H1 (cell line): Measurements from ENCODE around the gene CTDNEP1. TPM values are rescaled to one million over a fixed set of nuclear protein-coding genes. Genes with fewer than 3 reads are reported as not detected.

Experiments
- HDAC6 ChIP-seq: IDR thresholded peaks from one replicate; pipeline ENCODE4 v1.7.1; 2012; ENCODE audit warnings: low read depth, mild to moderate bottlenecking, inconsistent platforms, low read length, moderate library complexity
- MAX ChIP-seq: IDR thresholded peaks from 2 replicates; pipeline ENCODE4 v1.6.1; 2012; ENCODE audit warnings: inconsistent platforms
- PHF8 ChIP-seq: fragments of 200-600 bp; sonication (generic); conservative IDR thresholded peaks from 2 replicates; pipeline ENCODE4 v1.7.1; 2012; ENCODE audit warnings: low read depth, mild to moderate bottlenecking, inconsistent platforms, low read length, moderate library complexity
- RFX5 ChIP-seq: IDR thresholded peaks from 2 replicates; pipeline ENCODE4 v1.6.1; 2011; ENCODE audit warnings: low read depth, low read length, improper control_type of control experiment, borderline replicate concordance
- SRF ChIP-seq: IDR thresholded peaks from 2 replicates; pipeline ENCODE4 v1.6.1; 2011; ENCODE audit warnings: mild to moderate bottlenecking, low read depth, low read length, moderate library complexity
- polyA plus RNA-seq, 7 experiments: library from polyadenylated mRNA; depleted of rRNA in 3 of 7; stranded (reverse) in 5 of 7; unstranded in 2 of 7; fragments of >200 nt in 5 of 7; fragments of 200-250 nt in 2 of 7; gene quantifications; 1 replicate in 5 of 7; 2 replicates in 1 of 7; 4 replicates in 1 of 7; pipeline versions ENCODE4 v1.2.1 to v1.2.3, GENCODE V29; 2011 to 2013; ENCODE audit warnings: missing spikeins in 2 of 7, mixed read lengths in 2 of 7
- total RNA-seq: library from RNA; stranded (reverse); fragmentation: NEBNext Ultra II Directional; extraction: Animal tissue kit (Norgen Biotek cat#: 25700); gene quantifications from 2 replicates; pipeline ENCODE4 v1.2.1, GENCODE V29; 2021

Gene CTDNEP1
- total and polyA plus RNA-seq, 2 of the 8 experiments (the other 6 are each of a cell fraction or from before 2014, with no cell fraction given): 114 to 123 TPM

- TF ChIP-seq PHF8: no peak
- TF ChIP-seq RFX5: no peak
- no peak for TF ChIP-seq HDAC6
- TF ChIP-seq MAX: peak; percentile 26; the same call in 1 of the 2 replicates
- TF ChIP-seq SRF: no peak
Measured at GRCh38 chr17:7260651-7261378, 9.3 kb upstream of the CTDNEP1 start (continued).
